Neural progenitor cell (in vitro differentiated cells): ENCODE data around the gene LIPI. TPM values are rescaled to one million over a fixed set of nuclear protein-coding genes. Genes with fewer than 3 reads are reported as not detected.
"Not testable (repeated sequence)": the region's sequence is repeated elsewhere in the genome, so short reads cannot be mapped to it uniquely, and the experiment has no call there.

ENCODE experiments used
- DNase-seq: peaks from one replicate; pipeline ENCODE4 v3.0.0-alpha.2; 2016; ENCODE audit warnings: low spot score
- H2AFZ ChIP-seq: fragments of 200-600 bp; sonication (generic); replicated peaks from 2 replicates; pipeline ENCODE4 v1.6.1; 2016; ENCODE audit warnings: antibody characterized with exemption
- H3F3A ChIP-seq: fragments of 200-600 bp; sonication (generic); 2 replicates; pipeline ENCODE4 v1.6.1; 2016; ENCODE audit warnings: antibody characterized with exemption, low read depth
- H3K27ac ChIP-seq: fragments of 200-600 bp; sonication (generic); 2 replicates; pipeline ENCODE4 v1.5.1; 2016; ENCODE audit warnings: mild to moderate bottlenecking
- H3K27me3 ChIP-seq: fragments of 200-600 bp; sonication (generic); 2 replicates; pipeline ENCODE4 v1.6.1; 2016; ENCODE audit warnings: mild to moderate bottlenecking, moderate library complexity
- H3K36me3 ChIP-seq: fragments of 200-600 bp; sonication (generic); 2 replicates; pipeline ENCODE4 v1.5.1; 2016
- H3K4me1 ChIP-seq: fragments of 200-600 bp; sonication (generic); 2 replicates; pipeline ENCODE4 v1.6.1; 2016; ENCODE audit warnings: mixed run types
- H3K4me2 ChIP-seq: fragments of 200-600 bp; sonication (generic); 2 replicates; pipeline ENCODE4 v1.6.1; 2016
- H3K4me3 ChIP-seq: fragments of 200-600 bp; sonication (generic); 2 replicates; pipeline ENCODE4 v1.5.1; 2016
- H3K79me2 ChIP-seq: fragments of 200-600 bp; sonication (generic); 2 replicates; pipeline ENCODE4 v1.6.1; 2016; ENCODE audit warnings: low read depth
- H3K9ac ChIP-seq: fragments of 200-600 bp; sonication (generic); 2 replicates; pipeline ENCODE4 v1.6.1; 2016
- H3K9me3 ChIP-seq: fragments of 200-600 bp; sonication (generic); 2 replicates; pipeline ENCODE4 v1.5.1; 2016; ENCODE audit warnings: low read depth
- H4K20me1 ChIP-seq: fragments of 200-600 bp; sonication (generic); 2 replicates; pipeline ENCODE4 v1.6.1; 2016; ENCODE audit warnings: low read depth
- H3K27ac Mint-ChIP-seq: 3 replicates; pipeline ENCODE4 v1.8.0; 2021; ENCODE audit warnings: mixed read lengths
- H3K27me3 Mint-ChIP-seq: 2 replicates; pipeline ENCODE4 v1.8.0; 2022; ENCODE audit warnings: low read depth, mild to moderate bottlenecking, inconsistent platforms, moderate library complexity, mixed read lengths; ENCODE audit not compliant: insufficient read depth
- H3K36me3 Mint-ChIP-seq: 3 replicates; pipeline ENCODE4 v1.8.0; 2021; ENCODE audit warnings: mixed read lengths
- H3K4me1 Mint-ChIP-seq: 3 replicates; pipeline ENCODE4 v1.8.0; 2021; ENCODE audit warnings: mixed read lengths
- H3K4me3 Mint-ChIP-seq: 3 replicates; pipeline ENCODE4 v1.8.0; 2021; ENCODE audit warnings: mild to moderate bottlenecking, moderate library complexity, mixed read lengths
- H3K9me3 Mint-ChIP-seq: 3 replicates; pipeline ENCODE4 v1.8.0; 2020; ENCODE audit warnings: mixed read lengths
- CTCF ChIP-seq: fragments of 200-600 bp; sonication (generic); IDR thresholded peaks from 2 replicates; pipeline ENCODE4 v1.5.1; 2017; ENCODE audit warnings: antibody characterized with exemption, mild to moderate bottlenecking
- EZH2 ChIP-seq: fragments of 200-600 bp; sonication (generic); IDR thresholded peaks from 2 replicates; pipeline ENCODE4 v1.6.1; 2017; ENCODE audit warnings: antibody characterized with exemption, mild to moderate bottlenecking, moderate library complexity
- EZH2phosphoT487 ChIP-seq: fragments of 200-600 bp; sonication (generic); IDR thresholded peaks from 2 replicates; pipeline ENCODE4 v1.6.1; 2017; ENCODE audit warnings: antibody characterized with exemption
- total RNA-seq: library from RNA; depleted of rRNA; stranded (reverse); fragments of >200 nt; gene quantifications from 2 replicates; pipeline ENCODE4 v1.2.3, GENCODE V29; 2015; ENCODE audit warnings: low replicate concordance

Gene LIPI
- total RNA-seq, 1 donor from 2014 or later = not detected

- no peak for DNase-seq
- Mint-ChIP-seq H3K27me3 (peaks cover 12% of the 10 kb centered on the region), H3K9me3 (peaks cover 24% of the 10 kb centered on the region), H3K4me1 (peaks cover 6% of the 10 kb centered on the region), H3K36me3 (peaks cover 12% of the 10 kb centered on the region), H3K4me3 (no peak overlapping the region), H3K27ac (no peak overlapping the region)
- H3K36me3 ChIP-seq = no peaks in the 10 kb centered on the region
- no peaks in the 10 kb centered on the region for H3K27me3 ChIP-seq
- no peak overlapping the region for H3K9ac ChIP-seq
- H3K9me3 ChIP-seq = no peaks in the 10 kb centered on the region
- no peak overlapping the region for H3K27ac ChIP-seq
- TF ChIP-seq CTCF = no peak
- TF ChIP-seq EZH2phosphoT487 = no peak
- no peak for TF ChIP-seq EZH2
- H2AFZ ChIP-seq = no peak overlapping the region
- H3K4me2 ChIP-seq = peak overlapping the region; percentile 66
- peaks cover 13% of the 10 kb centered on the region for H3K4me1 ChIP-seq
- no peak overlapping the region for H3K4me3 ChIP-seq
- H3K79me2 ChIP-seq = no peaks in the 10 kb centered on the region
- no peaks in the 10 kb centered on the region for H4K20me1 ChIP-seq
- H3F3A ChIP-seq = peaks cover 16% of the 10 kb centered on the region
Observed at GRCh38 chr21:14096172-14096571, 114.6 kb downstream of the LIPI start.

- Histone ChIP-seq H3K9ac (no peak overlapping the region), H3K4me2 (peak overlapping the region; percentile 66), H3K9me3 (no peaks in the 10 kb centered on the region), H3K27me3 (no peaks in the 10 kb centered on the region), H3K79me2 (no peaks in the 10 kb centered on the region), H2AFZ (no peak overlapping the region), H3K27ac (peak overlapping the region; percentile 58), H4K20me1 (no peaks in the 10 kb centered on the region), H3K36me3 (no peaks in the 10 kb centered on the region), H3F3A (peaks cover 16% of the 10 kb centered on the region), H3K4me1 (peaks cover 13% of the 10 kb centered on the region), H3K4me3 (no peak overlapping the region)
- H3K36me3 Mint-ChIP-seq = peaks cover 12% of the 10 kb centered on the region
- peaks cover 24% of the 10 kb centered on the region for H3K9me3 Mint-ChIP-seq
- peak; percentile 71 for DNase-seq
- TF ChIP-seq EZH2 (no peak), EZH2phosphoT487 (no peak), CTCF (no peak)
- peaks cover 12% of the 10 kb centered on the region for H3K27me3 Mint-ChIP-seq
- peak overlapping the region; percentile 72 for H3K27ac Mint-ChIP-seq
- peaks cover 6% of the 10 kb centered on the region for H3K4me1 Mint-ChIP-seq
- no peak overlapping the region for H3K4me3 Mint-ChIP-seq
Observed at GRCh38 chr21:14095056-14095455, 115.7 kb downstream of the LIPI start.

- Mint-ChIP-seq H3K36me3 (peaks cover 13% of the 10 kb centered on the region), H3K27me3 (peaks cover 10% of the 10 kb centered on the region), H3K27ac (no peak overlapping the region), H3K4me3 (no peak overlapping the region), H3K9me3 (peaks cover 27% of the 10 kb centered on the region), H3K4me1 (peaks cover 6% of the 10 kb centered on the region)
- Histone ChIP-seq H3K4me1 (peaks cover 13% of the 10 kb centered on the region), H4K20me1 (no peaks in the 10 kb centered on the region), H3K27me3 (no peaks in the 10 kb centered on the region), H3K9me3 (no peaks in the 10 kb centered on the region), H3K4me3 (no peak overlapping the region), H3K27ac (no peak overlapping the region), H3K9ac (no peak overlapping the region), H3K79me2 (no peaks in the 10 kb centered on the region), H3F3A (peaks cover 16% of the 10 kb centered on the region), H3K36me3 (no peaks in the 10 kb centered on the region), H2AFZ (no peak overlapping the region), H3K4me2 (no peak overlapping the region)
- no peak for DNase-seq
- TF ChIP-seq CTCF (no peak), EZH2phosphoT487 (no peak), EZH2 (no peak)
Observed at GRCh38 chr21:14092834-14093560, 117.8 kb downstream of the LIPI start.

- not testable (repeated sequence) for H3K27me3 ChIP-seq, H3K27ac ChIP-seq, H3F3A ChIP-seq, H3K4me1 ChIP-seq, H3K79me2 ChIP-seq, H3K4me3 ChIP-seq, H3K4me2 ChIP-seq, H4K20me1 ChIP-seq, H3K27me3 Mint-ChIP-seq, H3K27ac Mint-ChIP-seq, H2AFZ ChIP-seq, H3K9me3 ChIP-seq, H3K4me3 Mint-ChIP-seq, DNase-seq, H3K36me3 ChIP-seq, H3K9ac ChIP-seq, H3K4me1 Mint-ChIP-seq
- Mint-ChIP-seq H3K36me3 (peaks cover 13% of the 10 kb centered on the region), H3K9me3 (peaks cover 22% of the 10 kb centered on the region)
Observed at GRCh38 chr21:14090184-14090583, 120.6 kb downstream of the LIPI start.
